GM12801 (cell line): Measurements from ENCODE around the gene PARP3.

Experiments used
- TF ChIP-seq, protein P1 (sequence below): IDR thresholded peaks from one replicate; pipeline ENCODE4 v1.5.1; 2011; ENCODE audit warnings: control low read depth; ENCODE audit not compliant: insufficient read length; ENCODE audit errors: extremely low read depth

The PARP3 gene

GRCh38 chr3:51941798-51942602 is at the start of gene PARP3, which contains the start of gene RRP9:
TSS of gene PARP3 (plus strand) at chr3:51942363. CDS start at chr3:51943356, 993 bp downstream.
TSS of gene RRP9 (minus strand) at chr3:51941904. CDS start at chr3:51941867, 37 bp downstream.
- TF ChIP-seq, protein P1, sequence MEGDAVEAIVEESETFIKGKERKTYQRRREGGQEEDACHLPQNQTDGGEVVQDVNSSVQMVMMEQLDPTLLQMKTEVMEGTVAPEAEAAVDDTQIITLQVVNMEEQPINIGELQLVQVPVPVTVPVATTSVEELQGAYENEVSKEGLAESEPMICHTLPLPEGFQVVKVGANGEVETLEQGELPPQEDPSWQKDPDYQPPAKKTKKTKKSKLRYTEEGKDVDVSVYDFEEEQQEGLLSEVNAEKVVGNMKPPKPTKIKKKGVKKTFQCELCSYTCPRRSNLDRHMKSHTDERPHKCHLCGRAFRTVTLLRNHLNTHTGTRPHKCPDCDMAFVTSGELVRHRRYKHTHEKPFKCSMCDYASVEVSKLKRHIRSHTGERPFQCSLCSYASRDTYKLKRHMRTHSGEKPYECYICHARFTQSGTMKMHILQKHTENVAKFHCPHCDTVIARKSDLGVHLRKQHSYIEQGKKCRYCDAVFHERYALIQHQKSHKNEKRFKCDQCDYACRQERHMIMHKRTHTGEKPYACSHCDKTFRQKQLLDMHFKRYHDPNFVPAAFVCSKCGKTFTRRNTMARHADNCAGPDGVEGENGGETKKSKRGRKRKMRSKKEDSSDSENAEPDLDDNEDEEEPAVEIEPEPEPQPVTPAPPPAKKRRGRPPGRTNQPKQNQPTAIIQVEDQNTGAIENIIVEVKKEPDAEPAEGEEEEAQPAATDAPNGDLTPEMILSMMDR, result peak; percentile 62

GRCh38 chr3:51894391-51894790 is 47.8 kb upstream of the PARP3 start:
- TF ChIP-seq, protein P1, result no peak

GRCh38 chr3:51894939-51895338 is 47.2 kb upstream of the PARP3 start:
- TF ChIP-seq, protein P1, result no peak

GRCh38 chr3:51896607-51897305 is 45.4 kb upstream of the PARP3 start:
- TF ChIP-seq, protein P1, result no peak

GRCh38 chr3:51897391-51897790 is 44.8 kb upstream of the PARP3 start:
- TF ChIP-seq, protein P1, result no peak

DNA sequence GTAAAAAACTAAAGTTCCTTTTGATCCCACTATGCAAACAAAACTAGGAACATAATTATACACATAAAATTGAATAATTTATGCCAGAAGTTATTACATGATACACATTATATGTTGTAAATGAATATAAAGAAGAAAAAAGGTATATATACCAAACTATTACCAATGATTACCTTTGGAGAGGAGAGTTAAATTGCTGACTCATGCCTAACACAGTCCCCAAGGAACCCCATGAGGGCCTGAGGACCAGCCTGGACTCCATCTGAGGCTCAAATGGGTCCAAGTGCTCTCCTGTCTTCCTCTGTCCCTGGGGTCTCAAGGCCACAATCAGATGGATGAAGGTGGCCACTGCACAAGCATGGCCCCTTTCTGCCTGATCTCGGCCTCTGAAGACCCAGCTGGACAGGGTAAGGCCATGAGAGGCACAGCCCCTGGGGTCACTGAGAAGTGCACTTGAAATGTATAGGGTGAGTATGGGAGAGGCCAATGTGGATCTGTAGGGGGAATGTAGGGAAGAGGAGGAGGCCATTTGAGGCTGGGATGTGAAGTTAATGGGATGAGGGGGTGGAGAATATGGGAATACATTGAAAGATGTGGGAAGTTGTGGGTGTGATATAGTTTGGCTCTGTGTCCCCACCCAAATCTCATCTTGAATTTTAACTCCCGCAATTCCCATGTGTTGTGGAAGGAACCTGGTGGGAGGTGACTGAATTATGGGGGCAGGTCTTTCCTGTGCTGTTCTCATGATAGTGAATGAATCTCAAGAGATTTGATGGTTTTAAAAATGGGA is 37.9 kb upstream of the PARP3 start:
- TF ChIP-seq, protein P1, result no peak

GRCh38 chr3:51908026-51908425 is 34.1 kb upstream of the PARP3 start:
- TF ChIP-seq, protein P1, result no peak
